ENCODE results near the gene SCEL. TPM values are rescaled to one million over a fixed set of nuclear protein-coding genes. Genes with fewer than 3 reads are reported as not detected.
"Not testable (repeated sequence)": the region's sequence is repeated elsewhere in the genome, so short reads cannot be mapped to it uniquely, and the experiment has no call there.

SCEL gene
- total and polyA plus RNA-seq, 2 of the 4 experiments (the other 2 are of a cell fraction), result not detected

- H3K4me3 ChIP-seq (ENCODE audit: insufficient read depth, low read depth, low read length); H3K4ac ChIP-seq (ENCODE audit: low read depth, low read length); DNase-seq; BruUV-seq (replicated peaks); H4K91ac ChIP-seq (ENCODE audit: insufficient read depth, low read depth, low read length); ATAC-seq (ENCODE audit: low read depth); H3K9ac ChIP-seq (ENCODE audit: low read depth, low read length); H3K79me1 ChIP-seq (ENCODE audit: low read depth in 1 of 2, low read length in 2 of 2); intact Hi-C loops (cut with micrococcal nuclease); H2BK5ac ChIP-seq (ENCODE audit: low read depth, low read length, poor library complexity, severe bottlenecking); H2AK5ac ChIP-seq (ENCODE audit: low read depth, low read length); H2BK15ac ChIP-seq (ENCODE audit: low read depth, low read length); H2AK9ac ChIP-seq (replicated peaks; ENCODE audit: low read depth, low read length, poor library complexity); H3K4me1 ChIP-seq (ENCODE audit: control insufficient read depth, insufficient read depth, low read length); H3K36me3 ChIP-seq (ENCODE audit: control insufficient read depth, insufficient read depth, low read length); H2BK120ac ChIP-seq (ENCODE audit: low read depth, low read length); H3K4me2 ChIP-seq (ENCODE audit: low read depth, low read length); dilution Hi-C loops (cut with HindIII; ENCODE audit: low sequenced_read_pairs, unreplicated experiment); H4K5ac ChIP-seq (ENCODE audit: low read depth, low read length); H4K8ac ChIP-seq (ENCODE audit: low read depth in 2 of 2, low read length in 2 of 2); H2AFZ ChIP-seq (replicated peaks; ENCODE audit: low read length, poor library complexity); H2BK20ac ChIP-seq (ENCODE audit: low read depth, low read length); H3K27ac ChIP-seq (ENCODE audit: insufficient read depth, low read length); H3K9me1 ChIP-seq (ENCODE audit: insufficient read depth, low read length); H3K9me3 ChIP-seq (ENCODE audit: control insufficient read depth, insufficient read depth, low read length); H3K14ac ChIP-seq (replicated peaks; ENCODE audit: low read depth, low read length); H3K23ac ChIP-seq (ENCODE audit: low read depth, low read length); H3K18ac ChIP-seq (ENCODE audit: low read depth, low read length); in situ Hi-C loops (cut with MboI; ENCODE audit: low sequenced_read_pairs); H3K56ac ChIP-seq (ENCODE audit: extremely low read depth, insufficient read depth, low read length); H4K20me1 ChIP-seq (ENCODE audit: insufficient read depth, low read length); H3K27me3 ChIP-seq (ENCODE audit: control insufficient read depth, insufficient read depth, low read length): not testable (repeated sequence)
- no CpG with 5 or more reads among the region's 1 CpG for WGBS, 2 experiments (ENCODE audit: extremely low coverage in 2 of 2, insufficient read length in 1 of 2)
- ChIA-PET POLR2A (ENCODE audit: unreplicated experiment) (interaction anchor here (0.6 kb wide), 1 partner anchor 27 kb away, joined by 5 read pairs; no protein-coding TSS in a partner anchor), CTCF (interaction anchor here (0.6 kb wide), 1 partner anchor 122 kb away, joined by 4 read pairs; no protein-coding TSS in a partner anchor)
Measured at GRCh38 chr13:77519396-77519795, 16.1 kb upstream of the SCEL start.

Data from IMR-90 (cell line).